HG02798 (cell line): ENCODE data around the gene UMOD.

Source experiments
- ATAC-seq: cut with Tn5 transposase; IDR thresholded peaks from one replicate; pipeline ENCODE4 v1.9.1; 2021; ENCODE audit warnings: mild to moderate bottlenecking; ENCODE audit not compliant: unreplicated experiment, poor library complexity

The UMOD gene

GRCh38 chr16:20369452-20370054 is 17.0 kb upstream of the UMOD start:
- ATAC-seq = no peak

GRCh38 chr16:20364051-20364450 is 11.5 kb upstream of the UMOD start:
- ATAC-seq = no peak

GRCh38 chr16:20363191-20363590 is 10.7 kb upstream of the UMOD start:
- ATAC-seq = no peak

GRCh38 chr16:20359997-20360396 is 7.5 kb upstream of the UMOD start:
- ATAC-seq = no peak

GRCh38 chr16:20355114-20355782 is 2.7 kb upstream of the UMOD start:
- no peak for ATAC-seq

GRCh38 chr16:20353379-20353778 is 864 bp upstream of the UMOD start:
- no peak for ATAC-seq

- no peak for ATAC-seq
Observed at GRCh38 chr16:20349615-20350014, 2.9 kb downstream of the UMOD start.

- ATAC-seq = no peak
Observed at GRCh38 chr16:20348365-20349185, 3.9 kb downstream of the UMOD start.

- ATAC-seq = no peak
Observed at GRCh38 chr16:20347666-20348364, 4.7 kb downstream of the UMOD start.

GRCh38 chr16:20344611-20345010 is 7.9 kb downstream of the UMOD start:
- no peak for ATAC-seq

- ATAC-seq = no peak
Observed at GRCh38 chr16:20339744-20340143, 12.8 kb downstream of the UMOD start.

GRCh38 chr16:20336955-20337354 is 15.6 kb downstream of the UMOD start:
- ATAC-seq = no peak

GRCh38 chr16:20334396-20334795 is 18.1 kb downstream of the UMOD start:
- ATAC-seq = no peak

- ATAC-seq = no peak
Observed at GRCh38 chr16:20333120-20333519, 19.4 kb downstream of the UMOD start.

GRCh38 chr16:20332411-20332810 is 20.1 kb downstream of the UMOD start:
- ATAC-seq = no peak

GRCh38 chr16:20331635-20332034 is 20.9 kb downstream of the UMOD start:
- ATAC-seq = no peak

GRCh38 chr16:20329392-20330138 is 22.9 kb downstream of the UMOD start:
- no peak for ATAC-seq

- no peak for ATAC-seq
Observed at GRCh38 chr16:20327444-20328041, 25.0 kb downstream of the UMOD start, which contains the start of gene GP2. Gene GP2, minus strand, starts transcription at chr16:20327513. Its CDS starts 1,082 bp downstream, at chr16:20326431.

- no peak for ATAC-seq
Observed at GRCh38 chr16:20326321-20326720, 26.2 kb downstream of the UMOD start.

GRCh38 chr16:20325005-20325404 is 27.5 kb downstream of the UMOD start:
- ATAC-seq = no peak
